NCI-H345 treated with DMSO at 0.1 percent for 48 hours (cell line): ENCODE measurements around the gene ALG12.
A peak's percentile ranks its signal among the peaks of the same experiment; 100 is the strongest.

ENCODE experiments used
- DNase-seq: peaks from one replicate; lab custom pipeline; 2025; ENCODE audit not compliant: unreplicated experiment; lab: John Stamatoyannopoulos, UW

Gene ALG12

GRCh38 chr22:49930596-49931412, 12.6 kb upstream of the ALG12 start:
- peak; percentile 28 for DNase-seq

GRCh38 chr22:49929994-49930575, 11.8 kb upstream of the ALG12 start:
- DNase-seq, result no peak

- DNase-seq, result no peak
Measured at GRCh38 chr22:49929211-49929979, 11.2 kb upstream of the ALG12 start.

GRCh38 chr22:49928555-49929210, 10.4 kb upstream of the ALG12 start:
- DNase-seq, result no peak

GRCh38 chr22:49928185-49928495, 9.9 kb upstream of the ALG12 start:
- DNase-seq, result no peak

- DNase-seq, result no peak
Measured at GRCh38 chr22:49927483-49928184, 9.4 kb upstream of the ALG12 start.

- no peak for DNase-seq
Measured at GRCh38 chr22:49926916-49927315, 8.7 kb upstream of the ALG12 start.

- no peak for DNase-seq
Measured at GRCh38 chr22:49925525-49926128, 7.4 kb upstream of the ALG12 start.

GRCh38 chr22:49924113-49924833, 6.0 kb upstream of the ALG12 start:
- no peak for DNase-seq

GRCh38 chr22:49923445-49923844, 5.2 kb upstream of the ALG12 start:
- no peak for DNase-seq

- no peak for DNase-seq
Measured at GRCh38 chr22:49922926-49923325, 4.7 kb upstream of the ALG12 start.

- no peak for DNase-seq
Measured at GRCh38 chr22:49922484-49922883, 4.2 kb upstream of the ALG12 start.

- no peak for DNase-seq
Measured at GRCh38 chr22:49921508-49922278, 3.5 kb upstream of the ALG12 start.

- no peak for DNase-seq
Measured at GRCh38 chr22:49920859-49921258, 2.6 kb upstream of the ALG12 start.

GRCh38 chr22:49918911-49919881, 958 bp upstream of the ALG12 start:
- DNase-seq, result no peak

- DNase-seq, result no peak
Measured at GRCh38 chr22:49916831-49917230, 1.4 kb downstream of the ALG12 start.

GRCh38 chr22:49915610-49916009, 2.6 kb downstream of the ALG12 start:
- DNase-seq, result no peak

- no peak for DNase-seq
Measured at GRCh38 chr22:49914256-49914655, 4.0 kb downstream of the ALG12 start.
